HEK293T (cell line): Measurements from ENCODE around the gene PLXNB1.

ENCODE experiments used
- CTCF ChIA-PET: fragments of 350-600 bp; formaldehyde crosslinking; extraction: SDS; loops from one replicate; lab custom pipeline; 2021; ENCODE audit warnings: antibody characterized with exemption, inconsistent platforms; lab: Yijun Ruan, JAX
- POLR2A ChIA-PET: fragments of 350-600 bp; formaldehyde crosslinking; extraction: SDS; loops from one replicate; lab custom pipeline; 2020; ENCODE audit warnings: antibody characterized with exemption, inconsistent platforms; lab: Yijun Ruan, JAX
- DNase-seq: peaks from one replicate; pipeline ENCODE4 v3.0.0; 2012; ENCODE audit warnings: mixed read lengths; ENCODE audit errors: extremely low spot score
- ARNT ChIP-seq: fragments of 450-650 bp; IDR thresholded peaks from 2 replicates; pipeline ENCODE4 v1.6.1; 2017; ENCODE audit warnings: mild to moderate bottlenecking
- BHLHE40 ChIP-seq: fragments of 450-650 bp; IDR thresholded peaks from 2 replicates; pipeline ENCODE4 v1.6.1; 2016; ENCODE audit warnings: mild to moderate bottlenecking, moderate library complexity, borderline replicate concordance
- CTBP1 ChIP-seq: fragments of 450-650 bp; IDR thresholded peaks from 2 replicates; pipeline ENCODE4 v1.6.1; 2016; ENCODE audit warnings: borderline replicate concordance
- ELF4 ChIP-seq: fragments of 450-650 bp; IDR thresholded peaks from 2 replicates; pipeline ENCODE4 v1.6.1; 2017; ENCODE audit warnings: antibody characterized with exemption
- FOXA1 ChIP-seq: fragments of 450-650 bp; IDR thresholded peaks from 2 replicates; pipeline ENCODE4 v1.6.1; 2016; ENCODE audit warnings: mild to moderate bottlenecking
- FOXK2 ChIP-seq: fragments of 450-650 bp; IDR thresholded peaks from 2 replicates; pipeline ENCODE4 v1.6.1; 2016; ENCODE audit warnings: mild to moderate bottlenecking
- FOXM1 ChIP-seq: fragments of 450-650 bp; IDR thresholded peaks from 2 replicates; pipeline ENCODE4 v1.6.1; 2017; ENCODE audit warnings: mild to moderate bottlenecking, borderline replicate concordance
- HDGF ChIP-seq: fragments of 450-650 bp; IDR thresholded peaks from 2 replicates; pipeline ENCODE4 v1.6.1; 2017; ENCODE audit warnings: antibody characterized with exemption, borderline replicate concordance
- L3MBTL2 ChIP-seq: fragments of 450-650 bp; conservative IDR thresholded peaks from 2 replicates; pipeline ENCODE4 v1.6.1; 2016; ENCODE audit warnings: mild to moderate bottlenecking
- LEF1 ChIP-seq: fragments of 450-650 bp; IDR thresholded peaks from 2 replicates; pipeline ENCODE4 v1.6.1; 2017; ENCODE audit warnings: mild to moderate bottlenecking, borderline replicate concordance
- NFRKB ChIP-seq: fragments of 450-650 bp; IDR thresholded peaks from 2 replicates; pipeline ENCODE4 v1.6.1; 2016; ENCODE audit warnings: mild to moderate bottlenecking, moderate library complexity
- PKNOX1 ChIP-seq: fragments of 450-650 bp; IDR thresholded peaks from 2 replicates; pipeline ENCODE4 v1.6.1; 2016
- SP1 ChIP-seq: fragments of 450-650 bp; IDR thresholded peaks from 2 replicates; pipeline ENCODE4 v1.6.1; 2017
- SUZ12 ChIP-seq: fragments of 450-650 bp; IDR thresholded peaks from 2 replicates; pipeline ENCODE4 v1.6.1; 2016; ENCODE audit warnings: mild to moderate bottlenecking
- TARDBP ChIP-seq: fragments of 450-650 bp; IDR thresholded peaks from 2 replicates; pipeline ENCODE4 v1.6.1; 2016
- ZNF384 ChIP-seq: fragments of 450-650 bp; IDR thresholded peaks from 2 replicates; pipeline ENCODE4 v1.6.1; 2016

The PLXNB1 gene

GRCh38 chr3:48407542-48408099 is 22.3 kb downstream of the PLXNB1 start:
- POLR2A ChIA-PET: interaction anchor here (0.7 to 2.4 kb wide), 2 partner anchors 29 to 38 kb away, joined by 3 to 8 read pairs; partner anchors contain the start of gene ATRIP
- DNase-seq: no peak
- CTCF ChIA-PET: interaction anchor here (0.8 to 3.7 kb wide), 3 partner anchors 25 to 199 kb away, joined by 3 to 35 read pairs (median 9); no protein-coding TSS in a partner anchor
- TF ChIP-seq ZNF384 (no peak), CTBP1 (no peak), FOXM1 (no peak), L3MBTL2 (no peak), HDGF (no peak), FOXA1 (no peak), BHLHE40 (no peak), TARDBP (no peak), ARNT (no peak), NFRKB (no peak)

GRCh38 chr3:48406443-48407431 is 23.1 kb downstream of the PLXNB1 start:
- TF ChIP-seq PKNOX1 (no peak), HDGF (no peak), SP1 (no peak), BHLHE40 (no peak), CTBP1 (no peak), L3MBTL2 (no peak), SUZ12 (no peak), TARDBP (no peak), ZNF384 (no peak), FOXK2 (no peak), LEF1 (no peak), FOXA1 (no peak), FOXM1 (no peak), ELF4 (no peak), ARNT (no peak)
- ChIA-PET POLR2A (interaction anchor here (2.4 kb wide), 1 partner anchor 29 kb away, joined by 8 read pairs; no protein-coding TSS in a partner anchor), CTCF (interaction anchor here (0.8 to 3.7 kb wide), 2 partner anchors 29 to 198 kb away, joined by 3 to 35 read pairs; no protein-coding TSS in a partner anchor)
- DNase-seq: no peak

- TF ChIP-seq L3MBTL2: no peak
- no peak for TF ChIP-seq FOXK2
- TF ChIP-seq ZNF384: no peak
- no peak for TF ChIP-seq SUZ12
- no peak for TF ChIP-seq FOXM1
- TF ChIP-seq LEF1: no peak
- no peak for TF ChIP-seq HDGF
- TF ChIP-seq BHLHE40: no peak
- TF ChIP-seq PKNOX1: no peak
- no peak for TF ChIP-seq CTBP1
- no peak for TF ChIP-seq TARDBP
- no peak for TF ChIP-seq ELF4
- no peak for TF ChIP-seq ARNT
- TF ChIP-seq SP1: no peak
- no peak for TF ChIP-seq FOXA1
- no peak for TF ChIP-seq NFRKB
- DNase-seq: no peak
- CTCF ChIA-PET: interaction anchor here (3.7 to 8.0 kb wide), 2 partner anchors 29 to 30 kb away, joined by 35 to 213 read pairs; no protein-coding TSS in a partner anchor
- POLR2A ChIA-PET: no interaction called here
Observed at GRCh38 chr3:48405971-48406370, 23.9 kb downstream of the PLXNB1 start.

GRCh38 chr3:48405343-48405881 is 24.5 kb downstream of the PLXNB1 start:
- CTCF ChIA-PET: interaction anchor here (8.0 kb wide), 1 partner anchor 29 kb away, joined by 213 read pairs; no protein-coding TSS in a partner anchor
- no peak for TF ChIP-seq NFRKB
- no peak for TF ChIP-seq ARNT
- no peak for TF ChIP-seq FOXK2
- no peak for TF ChIP-seq FOXM1
- no peak for TF ChIP-seq L3MBTL2
- no peak for TF ChIP-seq ELF4
- TF ChIP-seq FOXA1: no peak
- POLR2A ChIA-PET: no interaction called here
- DNase-seq: no peak

GRCh38 chr3:48404440-48405342 is 25.2 kb downstream of the PLXNB1 start:
- DNase-seq: no peak
- ChIA-PET POLR2A (no interaction called here), CTCF (interaction anchor here (0.9 to 8.0 kb wide), 2 partner anchors 30 to 131 kb away, joined by 4 to 213 read pairs; no protein-coding TSS in a partner anchor)
- TF ChIP-seq ELF4: no peak
- TF ChIP-seq ZNF384: no peak
- no peak for TF ChIP-seq BHLHE40
- TF ChIP-seq CTBP1: no peak
- no peak for TF ChIP-seq NFRKB
- no peak for TF ChIP-seq LEF1
- no peak for TF ChIP-seq L3MBTL2
- no peak for TF ChIP-seq FOXA1
- TF ChIP-seq SP1: no peak
- no peak for TF ChIP-seq FOXK2
- TF ChIP-seq FOXM1: no peak
- TF ChIP-seq SUZ12: no peak
- no peak for TF ChIP-seq HDGF
